ENCODE results near the gene PALM. TPM values are rescaled to one million over a fixed set of nuclear protein-coding genes. Genes with fewer than 3 reads are reported as not detected.

The PALM gene
- total and polyA plus RNA-seq, 9 of the 15 experiments (the other 6 are each of a cell fraction or from before 2014, with no cell fraction given): 0.04 to 6.6 (median 1.7) TPM

- TF ChIP-seq JUND (IDR thresholded peaks at IDR 0.05; ENCODE audit: borderline replicate concordance, low read depth, low read length) (0 out of 2 replicates have a peak, but pooled peaks have one; percentile 31), JUND (tag; IDR thresholded peaks at IDR 0.05; ENCODE audit: borderline replicate concordance, low read depth, low read length) (no peak; the same call in 2 of the 3 replicates), ZNF316 (IDR thresholded peaks at IDR 0.05) (no peak), MBD2 (IDR thresholded peaks at IDR 0.05; ENCODE audit: borderline replicate concordance, low read depth) (0 out of 2 replicates have a peak, but pooled peaks have one; percentile 30), HCFC1 (IDR thresholded peaks at IDR 0.05; ENCODE audit: low read depth, low read length) (peak; percentile 21; the same call in 1 of the 2 replicates), HDAC2 (IDR thresholded peaks at IDR 0.05) (0 out of 2 replicates have a peak, but pooled peaks have one; percentile 5), ZNF354B (CRISPR knock-in tag; IDR thresholded peaks at IDR 0.05) (no peak), RBFOX2 (IDR thresholded peaks at IDR 0.05; ENCODE audit: low read depth, low read length) (peak; percentile 74), E4F1 (CRISPR knock-in tag; IDR thresholded peaks at IDR 0.05; ENCODE audit: borderline replicate concordance) (no peak), AFF1 (IDR thresholded peaks at IDR 0.05; ENCODE audit: low read depth in 1 of 2, partially characterized antibody in 2 of 2) (no peak), ATF7 (IDR thresholded peaks at IDR 0.05) (no peak), GABPB2 (CRISPR knock-in tag; conservative IDR thresholded peaks at IDR 0.05) (no peak), ZNF274 (IDR thresholded peaks at IDR 0.05; ENCODE audit: borderline replicate concordance, low read depth, low read length) (no peak), MED1 (CRISPR knock-in tag; IDR thresholded peaks at IDR 0.05; ENCODE audit: borderline replicate concordance) (no peak), ZNF436 (CRISPR knock-in tag; IDR thresholded peaks at IDR 0.05) (no peak), PRDM10 (IDR thresholded peaks at IDR 0.05; ENCODE audit: partially characterized antibody) (peak; percentile 56), ZNF511 (CRISPR knock-in tag; IDR thresholded peaks at IDR 0.05) (no peak; the same call in 1 of the 2 replicates)
Measured at GRCh38 chr19:703651-704446, 4.9 kb upstream of the PALM start (continued).

Measured in K562 (cell line).